GM19463 (cell line): ENCODE data around the gene CTRB1.

Source experiments
- ATAC-seq: cut with Tn5 transposase; IDR thresholded peaks from one replicate; pipeline ENCODE4 v1.9.1; 2021; ENCODE audit warnings: mild to moderate bottlenecking, moderate library complexity; ENCODE audit not compliant: unreplicated experiment

The CTRB1 gene

GRCh38 chr16:75252049-75252864 is 33.5 kb downstream of the CTRB1 start:
- no peak for ATAC-seq

GRCh38 chr16:75252946-75253911 is 34.4 kb downstream of the CTRB1 start:
- ATAC-seq: no peak

- ATAC-seq: no peak
Measured at GRCh38 chr16:75254359-75254837, 35.6 kb downstream of the CTRB1 start.

- ATAC-seq: no peak
Measured at GRCh38 chr16:75256059-75256571, 37.3 kb downstream of the CTRB1 start.

GRCh38 chr16:75256696-75257343 is 38.0 kb downstream of the CTRB1 start:
- no peak for ATAC-seq

GRCh38 chr16:75257886-75258806 is 39.4 kb downstream of the CTRB1 start:
- ATAC-seq: no peak

- no peak for ATAC-seq
Measured at GRCh38 chr16:75258807-75259141, 40.0 kb downstream of the CTRB1 start.

- ATAC-seq: no peak
Measured at GRCh38 chr16:75260851-75261589, 42.2 kb downstream of the CTRB1 start.

GRCh38 chr16:75261590-75262078 is 42.8 kb downstream of the CTRB1 start:
- ATAC-seq: no peak

- ATAC-seq: no peak
Measured at GRCh38 chr16:75262104-75262799, 43.5 kb downstream of the CTRB1 start.

GRCh38 chr16:75262800-75263127 is 44.0 kb downstream of the CTRB1 start:
- ATAC-seq: no peak

GRCh38 chr16:75263291-75263962 is 44.6 kb downstream of the CTRB1 start:
- ATAC-seq: no peak

- ATAC-seq: no peak
Measured at GRCh38 chr16:75263963-75264445, 45.2 kb downstream of the CTRB1 start.

- ATAC-seq: no peak
Measured at GRCh38 chr16:75264457-75264998, 45.7 kb downstream of the CTRB1 start.

- ATAC-seq: peak; percentile 30
Measured at GRCh38 chr16:75264999-75265910, 46.5 kb downstream of the CTRB1 start.

- ATAC-seq: peak; percentile 75
Measured at GRCh38 chr16:75265911-75266701, 47.3 kb downstream of the CTRB1 start.
